ENCODE results near the gene UBE2G1.

UBE2G1 gene

GRCh38 chr17:4272213-4272971, 94.1 kb downstream of the UBE2G1 start:
- Histone ChIP-seq H3K27ac (ENCODE audit: insufficient read depth, low read depth, low read length, poor library complexity, severe bottlenecking) (no peak overlapping the region), H3K27me3 (ENCODE audit: control insufficient read depth, insufficient read depth, low read length, poor library complexity, severe bottlenecking) (no peaks in the 10 kb centered on the region), H3K9me3 (ENCODE audit: control insufficient read depth, low read length) (no peaks in the 10 kb centered on the region), H3K4me1 (ENCODE audit: control insufficient read depth, insufficient read depth, low read length) (no peaks in the 10 kb centered on the region), H3K4me3 (ENCODE audit: insufficient read depth, low read depth, low read length) (no peak overlapping the region), H3K36me3 (ENCODE audit: control insufficient read depth, insufficient read depth, low read length) (no peaks in the 10 kb centered on the region)
- 92 to 96% methylated on average over 3 to 5 of the region's 6 CpGs for WGBS, 2 experiments

GRCh38 chr17:4270736-4271135, 95.7 kb downstream of the UBE2G1 start:
- Histone ChIP-seq H3K4me1 (ENCODE audit: control insufficient read depth, insufficient read depth, low read length) (no peaks in the 10 kb centered on the region), H3K9me3 (ENCODE audit: control insufficient read depth, low read length) (no peaks in the 10 kb centered on the region), H3K27ac (ENCODE audit: insufficient read depth, low read depth, low read length, poor library complexity, severe bottlenecking) (no peak overlapping the region), H3K36me3 (ENCODE audit: control insufficient read depth, insufficient read depth, low read length) (no peaks in the 10 kb centered on the region), H3K4me3 (ENCODE audit: insufficient read depth, low read depth, low read length) (no peak overlapping the region), H3K27me3 (ENCODE audit: control insufficient read depth, insufficient read depth, low read length, poor library complexity, severe bottlenecking) (no peaks in the 10 kb centered on the region)
- WGBS, 2 experiments, result 87 to 94% methylated on average over 2 to 3 of the region's 3 CpGs

- H3K4me3 ChIP-seq (ENCODE audit: insufficient read depth, low read depth, low read length), result no peak overlapping the region
- H3K27me3 ChIP-seq (ENCODE audit: control insufficient read depth, insufficient read depth, low read length, poor library complexity, severe bottlenecking), result no peaks in the 10 kb centered on the region
- no peak overlapping the region for H3K27ac ChIP-seq (ENCODE audit: insufficient read depth, low read depth, low read length, poor library complexity, severe bottlenecking)
- no peaks in the 10 kb centered on the region for H3K4me1 ChIP-seq (ENCODE audit: control insufficient read depth, insufficient read depth, low read length)
- H3K36me3 ChIP-seq (ENCODE audit: control insufficient read depth, insufficient read depth, low read length), result no peaks in the 10 kb centered on the region
- WGBS, 2 experiments, result 95% methylated on average over 4 of the region's 4 CpGs
- H3K9me3 ChIP-seq (ENCODE audit: control insufficient read depth, low read length), result no peaks in the 10 kb centered on the region
Measured at GRCh38 chr17:4269915-4270314, 96.6 kb downstream of the UBE2G1 start.

GRCh38 chr17:4267402-4267801, 99.1 kb downstream of the UBE2G1 start:
- H3K9me3 ChIP-seq (ENCODE audit: control insufficient read depth, low read length), result no peaks in the 10 kb centered on the region
- peaks cover 2% of the 10 kb centered on the region for H3K4me1 ChIP-seq (ENCODE audit: control insufficient read depth, insufficient read depth, low read length)
- 96 to 97% methylated on average over 8 of the region's 8 CpGs for WGBS, 2 experiments
- H3K27me3 ChIP-seq (ENCODE audit: control insufficient read depth, insufficient read depth, low read length, poor library complexity, severe bottlenecking), result no peaks in the 10 kb centered on the region
- H3K36me3 ChIP-seq (ENCODE audit: control insufficient read depth, insufficient read depth, low read length), result no peaks in the 10 kb centered on the region
- H3K27ac ChIP-seq (ENCODE audit: insufficient read depth, low read depth, low read length, poor library complexity, severe bottlenecking), result no peak overlapping the region
- H3K4me3 ChIP-seq (ENCODE audit: insufficient read depth, low read depth, low read length), result no peak overlapping the region

- Histone ChIP-seq H3K4me3 (ENCODE audit: insufficient read depth, low read depth, low read length) (no peak overlapping the region), H3K27ac (ENCODE audit: insufficient read depth, low read depth, low read length, poor library complexity, severe bottlenecking) (no peak overlapping the region), H3K36me3 (ENCODE audit: control insufficient read depth, insufficient read depth, low read length) (no peaks in the 10 kb centered on the region), H3K9me3 (ENCODE audit: control insufficient read depth, low read length) (no peaks in the 10 kb centered on the region), H3K27me3 (ENCODE audit: control insufficient read depth, insufficient read depth, low read length, poor library complexity, severe bottlenecking) (no peaks in the 10 kb centered on the region), H3K4me1 (ENCODE audit: control insufficient read depth, insufficient read depth, low read length) (peaks cover 5% of the 10 kb centered on the region)
- WGBS, 2 experiments, result 95 to 97% methylated on average over 7 of the region's 7 CpGs
Measured at GRCh38 chr17:4266550-4266949, 99.9 kb downstream of the UBE2G1 start.

- Histone ChIP-seq H3K4me3 (ENCODE audit: insufficient read depth, low read depth, low read length) (peak within 1 kb of the TSS; percentile 98), H3K27me3 (ENCODE audit: control insufficient read depth, insufficient read depth, low read length, poor library complexity, severe bottlenecking) (no peaks in the 10 kb centered on the region), H3K36me3 (ENCODE audit: control insufficient read depth, insufficient read depth, low read length) (peaks cover 13% of the 10 kb centered on the region), H3K9me3 (ENCODE audit: control insufficient read depth, low read length) (peaks cover 3% of the 10 kb centered on the region), H3K4me1 (ENCODE audit: control insufficient read depth, insufficient read depth, low read length) (peaks cover 5% of the 10 kb centered on the region), H3K27ac (ENCODE audit: insufficient read depth, low read depth, low read length, poor library complexity, severe bottlenecking) (peak within 1 kb of the TSS; percentile 87)
- WGBS, 2 experiments, result 0% methylated on average over 85 of the region's 85 CpGs
Measured at GRCh38 chr17:4263282-4264215, 102.9 kb downstream of the UBE2G1 start, which contains the start of gene ANKFY1. Gene ANKFY1, minus strand, starts transcription at chr17:4263979. Its CDS starts 38 bp downstream, at chr17:4263941.

- Histone ChIP-seq H3K4me1 (ENCODE audit: control insufficient read depth, insufficient read depth, low read length) (peaks cover 5% of the 10 kb centered on the region), H3K4me3 (ENCODE audit: insufficient read depth, low read depth, low read length) (peak overlapping the region; percentile 98), H3K9me3 (ENCODE audit: control insufficient read depth, low read length) (peaks cover 3% of the 10 kb centered on the region), H3K27me3 (ENCODE audit: control insufficient read depth, insufficient read depth, low read length, poor library complexity, severe bottlenecking) (no peaks in the 10 kb centered on the region), H3K36me3 (ENCODE audit: control insufficient read depth, insufficient read depth, low read length) (peaks cover 13% of the 10 kb centered on the region), H3K27ac (ENCODE audit: insufficient read depth, low read depth, low read length, poor library complexity, severe bottlenecking) (no peak overlapping the region)
- 70 to 71% methylated on average over 8 of the region's 8 CpGs for WGBS, 2 experiments
Measured at GRCh38 chr17:4262703-4263102, 103.8 kb downstream of the UBE2G1 start.

- 65 to 73% methylated on average over 8 of the region's 8 CpGs for WGBS, 2 experiments
- no peak overlapping the region for H3K4me3 ChIP-seq (ENCODE audit: insufficient read depth, low read depth, low read length)
Measured at GRCh38 chr17:4261452-4261851, 105.0 kb downstream of the UBE2G1 start.

GRCh38 chr17:4258867-4259266, 107.6 kb downstream of the UBE2G1 start:
- 97 to 98% methylated on average over 3 of the region's 3 CpGs for WGBS, 2 experiments
- no peak overlapping the region for H3K27ac ChIP-seq (ENCODE audit: insufficient read depth, low read depth, low read length, poor library complexity, severe bottlenecking)

More at GRCh38 chr17:4261452-4261851, 105.0 kb downstream of the UBE2G1 start:
- peaks cover 3% of the 10 kb centered on the region for H3K9me3 ChIP-seq (ENCODE audit: control insufficient read depth, low read length)
- H3K27me3 ChIP-seq (ENCODE audit: control insufficient read depth, insufficient read depth, low read length, poor library complexity, severe bottlenecking), result no peaks in the 10 kb centered on the region
- peaks cover 5% of the 10 kb centered on the region for H3K4me1 ChIP-seq (ENCODE audit: control insufficient read depth, insufficient read depth, low read length)
- H3K27ac ChIP-seq (ENCODE audit: insufficient read depth, low read depth, low read length, poor library complexity, severe bottlenecking), result no peak overlapping the region
- peaks cover 13% of the 10 kb centered on the region for H3K36me3 ChIP-seq (ENCODE audit: control insufficient read depth, insufficient read depth, low read length)

GRCh38 chr17:4256952-4257351, 109.5 kb downstream of the UBE2G1 start:
- Histone ChIP-seq H3K4me1 (ENCODE audit: control insufficient read depth, insufficient read depth, low read length) (no peaks in the 10 kb centered on the region), H3K27ac (ENCODE audit: insufficient read depth, low read depth, low read length, poor library complexity, severe bottlenecking) (no peak overlapping the region), H3K27me3 (ENCODE audit: control insufficient read depth, insufficient read depth, low read length, poor library complexity, severe bottlenecking) (no peaks in the 10 kb centered on the region), H3K4me3 (ENCODE audit: insufficient read depth, low read depth, low read length) (no peak overlapping the region), H3K9me3 (ENCODE audit: control insufficient read depth, low read length) (peaks cover 3% of the 10 kb centered on the region), H3K36me3 (ENCODE audit: control insufficient read depth, insufficient read depth, low read length) (peaks cover 13% of the 10 kb centered on the region)
- 91% methylated on average over 2 of the region's 2 CpGs for WGBS, 2 experiments

More at GRCh38 chr17:4258867-4259266, 107.6 kb downstream of the UBE2G1 start:
- no peak overlapping the region for H3K4me3 ChIP-seq (ENCODE audit: insufficient read depth, low read depth, low read length)
- H3K4me1 ChIP-seq (ENCODE audit: control insufficient read depth, insufficient read depth, low read length), result peaks cover 5% of the 10 kb centered on the region
- H3K27me3 ChIP-seq (ENCODE audit: control insufficient read depth, insufficient read depth, low read length, poor library complexity, severe bottlenecking), result no peaks in the 10 kb centered on the region
- H3K9me3 ChIP-seq (ENCODE audit: control insufficient read depth, low read length), result peaks cover 3% of the 10 kb centered on the region
- H3K36me3 ChIP-seq (ENCODE audit: control insufficient read depth, insufficient read depth, low read length), result peaks cover 13% of the 10 kb centered on the region
